Caco-2 (cell line): ENCODE results near the gene FGF11. TPM values are rescaled to one million over a fixed set of nuclear protein-coding genes. Genes with fewer than 3 reads are reported as not detected.

Experiments used
- BruUV-seq: library from RNA; stranded (reverse); fragments of 400-500 nt; replicated peaks from 2 replicates; lab custom pipeline; 2021; lab: Mats Ljungman, UMichigan
- CTCF ChIA-PET: fragments of 300-600 bp; sonication (Branson Sonifier 250); formaldehyde crosslinking; loops from one replicate; lab custom pipeline; 2022; ENCODE audit warnings: antibody characterized with exemption; lab: Charles Lee
- POLR2A ChIA-PET: fragments of 300-600 bp; sonication (Branson Sonifier 250); formaldehyde crosslinking; loops from one replicate; lab custom pipeline; 2022; ENCODE audit warnings: antibody characterized with exemption; lab: Charles Lee
- DNase-seq, 2 experiments: peaks; one replicate each; pipeline versions ENCODE4 v3.0.0 to v3.0.0-alpha.2; 2020 to 2022
- H3K27me3 ChIP-seq: replicated peaks from 2 replicates; pipeline ENCODE4 v1.6.0; 2011; ENCODE audit warnings: low read length; ENCODE audit not compliant: control insufficient read depth, insufficient read depth
- H3K36me3 ChIP-seq: 2 replicates; pipeline ENCODE4 v1.5.1; 2011; ENCODE audit warnings: low read length; ENCODE audit not compliant: control insufficient read depth, insufficient read depth
- H3K4me1 ChIP-seq: fragments of 250-450 bp; sonication (Bioruptor Pico); 2 replicates; pipeline ENCODE4 v1.5.1; 2020; ENCODE audit warnings: mild to moderate bottlenecking
- H3K4me3 ChIP-seq: 2 replicates; pipeline ENCODE4 v1.5.1; 2011; ENCODE audit warnings: low read depth, mild to moderate bottlenecking, control low read depth, low read length
- H3K9me3 ChIP-seq: fragments of 250-450 bp; sonication (Bioruptor Pico); 2 replicates; pipeline ENCODE4 v1.5.1; 2020; ENCODE audit warnings: mild to moderate bottlenecking, moderate library complexity
- H3K27ac Mint-ChIP-seq: one replicate; pipeline ENCODE4 v1.8.0; 2022; ENCODE audit warnings: mixed read lengths; ENCODE audit not compliant: unreplicated experiment
- H3K27me3 Mint-ChIP-seq: one replicate; pipeline ENCODE4 v1.8.0; 2022; ENCODE audit warnings: mixed read lengths; ENCODE audit not compliant: insufficient read depth, unreplicated experiment
- H3K36me3 Mint-ChIP-seq: one replicate; pipeline ENCODE4 v1.8.0; 2022; ENCODE audit warnings: mild to moderate bottlenecking, mixed read lengths; ENCODE audit not compliant: insufficient read depth, unreplicated experiment
- H3K4me1 Mint-ChIP-seq: one replicate; pipeline ENCODE4 v1.8.0; 2022; ENCODE audit warnings: low read depth, mixed read lengths; ENCODE audit not compliant: unreplicated experiment
- H3K4me3 Mint-ChIP-seq: one replicate; pipeline ENCODE4 v1.8.0; 2022; ENCODE audit warnings: mild to moderate bottlenecking, moderate library complexity, mixed read lengths; ENCODE audit not compliant: unreplicated experiment
- H3K9me3 Mint-ChIP-seq: one replicate; pipeline ENCODE4 v1.8.0; 2022; ENCODE audit warnings: mixed read lengths; ENCODE audit not compliant: unreplicated experiment
- CTCF ChIP-seq, 2 experiments: fragments of 200-600 bp in 1 of 2; IDR thresholded peaks; 1 replicate in 1 of 2; 2 replicates in 1 of 2; pipeline versions ENCODE4 v1.5.1 to v1.8.0; 2011 to 2022; ENCODE audit warnings: antibody characterized with exemption in 1 of 2, control low read depth in 1 of 2, inconsistent platforms in 1 of 2, low read depth in 1 of 2, low read length in 1 of 2, mild to moderate bottlenecking in 1 of 2, moderate library complexity in 1 of 2; ENCODE audit not compliant: insufficient read depth in 1 of 2, severe bottlenecking in 1 of 2, unreplicated experiment in 1 of 2
- intact Hi-C: fragments of 100-400 bp; cut with micrococcal nuclease; formaldehyde crosslinking; loops from one replicate; pipeline ENCODE4 v1.10.0; 2022; ENCODE audit not compliant: unreplicated experiment
- total RNA-seq: library from RNA; stranded (reverse); gene quantifications from 2 replicates; pipeline ENCODE4 v1.2.3, GENCODE V29; 2022

The FGF11 gene
- total RNA-seq, 1 experiment from 2014 or later, result 0.91 TPM

GRCh38 chr17:7418472-7419152, 20.7 kb upstream of the FGF11 start:
- H3K9me3 Mint-ChIP-seq, result no peaks in the 10 kb centered on the region
- Histone ChIP-seq H3K4me3 (no peak overlapping the region), H3K36me3 (no peaks in the 10 kb centered on the region), H3K9me3 (no peaks in the 10 kb centered on the region), H3K4me1 (no peaks in the 10 kb centered on the region), H3K27me3 (no peaks in the 10 kb centered on the region)
- no peak overlapping the region for H3K4me3 Mint-ChIP-seq
- TF ChIP-seq CTCF (IDR thresholded peaks at IDR 0.05; ENCODE audit: insufficient read depth in 1 of 2, low read depth in 1 of 2, low read length in 1 of 2, severe bottlenecking in 1 of 2, unreplicated experiment in 1 of 2), result no peak
- ChIA-PET POLR2A (no interaction called here), CTCF (no interaction called here)
- H3K4me1 Mint-ChIP-seq, result no peaks in the 10 kb centered on the region
- no peaks in the 10 kb centered on the region for H3K27me3 Mint-ChIP-seq
- no peak for DNase-seq
- intact Hi-C loops, result no loop called here
- BruUV-seq, result no TSS peak
- no peak overlapping the region for H3K27ac Mint-ChIP-seq
- no peaks in the 10 kb centered on the region for H3K36me3 Mint-ChIP-seq

- no peak within 1 kb of the TSS for H3K4me3 Mint-ChIP-seq
- H3K27me3 Mint-ChIP-seq, result no peaks in the 10 kb centered on the region
- H3K4me3 ChIP-seq, result no peak within 1 kb of the TSS
- TF ChIP-seq CTCF (IDR thresholded peaks at IDR 0.05; ENCODE audit: insufficient read depth in 1 of 2, low read depth in 1 of 2, low read length in 1 of 2, severe bottlenecking in 1 of 2, unreplicated experiment in 1 of 2), result no peak
- H3K9me3 ChIP-seq, result no peaks in the 10 kb centered on the region
- H3K4me1 Mint-ChIP-seq, result no peaks in the 10 kb centered on the region
- H3K9me3 Mint-ChIP-seq, result no peaks in the 10 kb centered on the region
- intact Hi-C loops, result no loop called here
- POLR2A ChIA-PET, result no interaction called here
- no peaks in the 10 kb centered on the region for H3K36me3 ChIP-seq
- no TSS peak for BruUV-seq
- CTCF ChIA-PET, result no interaction called here
- no peaks in the 10 kb centered on the region for H3K36me3 Mint-ChIP-seq
- H3K27me3 ChIP-seq, result no peaks in the 10 kb centered on the region
- no peak for DNase-seq
- H3K4me1 ChIP-seq, result no peaks in the 10 kb centered on the region
- no peak within 1 kb of the TSS for H3K27ac Mint-ChIP-seq
Observed at GRCh38 chr17:7419819-7420610, 19.3 kb upstream of the FGF11 start, which contains the start of gene SPEM1. TSS of gene SPEM1 (plus strand) at chr17:7420324. CDS start at chr17:7420385, 61 bp downstream.

GRCh38 chr17:7421186-7421585, 18.1 kb upstream of the FGF11 start:
- Histone ChIP-seq H3K36me3 (no peaks in the 10 kb centered on the region), H3K27me3 (no peaks in the 10 kb centered on the region), H3K9me3 (no peaks in the 10 kb centered on the region), H3K4me3 (no peak overlapping the region), H3K4me1 (no peaks in the 10 kb centered on the region)
- ChIA-PET CTCF (no interaction called here), POLR2A (no interaction called here)
- Mint-ChIP-seq H3K36me3 (no peaks in the 10 kb centered on the region), H3K27ac (no peak overlapping the region), H3K9me3 (no peaks in the 10 kb centered on the region), H3K4me3 (no peak overlapping the region), H3K4me1 (no peaks in the 10 kb centered on the region), H3K27me3 (no peaks in the 10 kb centered on the region)
- intact Hi-C loops, result no loop called here
- no TSS peak for BruUV-seq
- TF ChIP-seq CTCF (IDR thresholded peaks at IDR 0.05; ENCODE audit: insufficient read depth in 1 of 2, low read depth in 1 of 2, low read length in 1 of 2, severe bottlenecking in 1 of 2, unreplicated experiment in 1 of 2), result no peak
- DNase-seq, result no peak
